ENCODE results near the gene EXOC3L4.

DNA sequence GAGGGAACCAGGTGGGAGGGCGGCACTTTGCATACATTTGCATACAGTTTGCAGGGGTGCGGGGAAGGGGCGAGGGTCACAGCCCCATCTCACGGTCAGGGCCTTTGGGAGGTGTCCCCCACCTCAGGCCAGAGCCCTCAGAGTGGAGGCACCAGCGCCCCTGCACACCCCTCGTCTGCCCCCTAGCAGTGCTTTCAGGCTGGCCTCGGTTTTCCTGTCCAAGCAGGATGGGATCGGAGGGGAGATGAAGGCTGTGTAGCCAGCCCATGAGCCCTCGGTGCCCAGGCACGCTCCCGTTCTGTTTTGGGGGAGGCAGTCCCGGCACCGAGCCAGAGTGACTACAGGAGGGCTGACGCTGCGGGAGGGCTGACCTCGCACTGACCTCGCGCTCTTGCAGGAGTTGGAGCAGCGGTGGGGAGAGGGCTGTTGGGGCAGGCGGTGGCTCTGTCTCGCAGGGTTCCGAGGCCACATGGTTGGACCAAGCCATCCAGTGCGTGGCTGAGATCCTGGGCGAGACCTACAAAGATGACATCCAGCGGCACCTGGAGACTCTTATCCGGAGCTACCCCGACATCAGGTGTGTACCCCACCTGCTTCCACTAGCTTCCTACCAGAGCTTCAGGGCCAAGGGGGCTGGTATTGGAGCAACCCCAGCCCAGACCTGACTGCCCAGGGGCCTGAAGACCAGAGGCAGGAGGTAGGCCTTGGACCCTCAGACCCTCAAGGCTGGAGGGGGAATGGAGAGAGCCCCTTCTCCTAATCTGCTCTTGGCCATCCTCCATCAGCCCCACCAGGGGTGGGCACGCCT, 13.6 kb downstream of the EXOC3L4 start:
- TF ChIP-seq, protein P1, sequence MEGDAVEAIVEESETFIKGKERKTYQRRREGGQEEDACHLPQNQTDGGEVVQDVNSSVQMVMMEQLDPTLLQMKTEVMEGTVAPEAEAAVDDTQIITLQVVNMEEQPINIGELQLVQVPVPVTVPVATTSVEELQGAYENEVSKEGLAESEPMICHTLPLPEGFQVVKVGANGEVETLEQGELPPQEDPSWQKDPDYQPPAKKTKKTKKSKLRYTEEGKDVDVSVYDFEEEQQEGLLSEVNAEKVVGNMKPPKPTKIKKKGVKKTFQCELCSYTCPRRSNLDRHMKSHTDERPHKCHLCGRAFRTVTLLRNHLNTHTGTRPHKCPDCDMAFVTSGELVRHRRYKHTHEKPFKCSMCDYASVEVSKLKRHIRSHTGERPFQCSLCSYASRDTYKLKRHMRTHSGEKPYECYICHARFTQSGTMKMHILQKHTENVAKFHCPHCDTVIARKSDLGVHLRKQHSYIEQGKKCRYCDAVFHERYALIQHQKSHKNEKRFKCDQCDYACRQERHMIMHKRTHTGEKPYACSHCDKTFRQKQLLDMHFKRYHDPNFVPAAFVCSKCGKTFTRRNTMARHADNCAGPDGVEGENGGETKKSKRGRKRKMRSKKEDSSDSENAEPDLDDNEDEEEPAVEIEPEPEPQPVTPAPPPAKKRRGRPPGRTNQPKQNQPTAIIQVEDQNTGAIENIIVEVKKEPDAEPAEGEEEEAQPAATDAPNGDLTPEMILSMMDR (IDR thresholded peaks at IDR 0.05) = no peak
- no peak for TF ChIP-seq POLR2A (IDR thresholded peaks at IDR 0.05)

Data from uterus (tissue), 2 donors.